DMS53 treated with DMSO at 0.1 percent for 48 hours (cell line): ENCODE results near the gene LRP2BP.
"Not testable (repeated sequence)": the region's sequence is repeated elsewhere in the genome, so short reads cannot be mapped to it uniquely, and the experiment has no call there.

Experiments
- DNase-seq: peaks from one replicate; lab custom pipeline; 2025; ENCODE audit not compliant: unreplicated experiment; lab: John Stamatoyannopoulos, UW

The LRP2BP gene

DNA sequence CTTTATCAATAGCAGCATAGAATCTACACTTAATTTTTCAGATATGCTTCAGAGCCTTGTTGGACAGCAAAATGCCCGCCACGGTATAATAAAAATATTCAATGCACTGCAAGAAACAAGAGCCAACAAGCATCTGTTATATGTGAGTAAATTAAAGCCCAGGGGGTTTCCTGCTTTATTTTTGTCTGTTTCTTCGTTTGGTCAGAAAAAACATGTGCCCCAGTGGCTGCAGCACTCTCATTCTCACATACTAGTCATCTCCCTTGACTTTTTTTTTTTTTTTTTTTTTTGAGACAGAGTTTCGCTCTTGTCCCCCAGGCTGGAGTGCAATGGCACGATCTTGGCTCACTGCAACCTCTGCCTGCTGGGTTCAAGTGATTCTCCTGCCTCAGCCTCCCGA, 33.2 kb downstream of the LRP2BP start:
- not testable (repeated sequence) for DNase-seq

DNA sequence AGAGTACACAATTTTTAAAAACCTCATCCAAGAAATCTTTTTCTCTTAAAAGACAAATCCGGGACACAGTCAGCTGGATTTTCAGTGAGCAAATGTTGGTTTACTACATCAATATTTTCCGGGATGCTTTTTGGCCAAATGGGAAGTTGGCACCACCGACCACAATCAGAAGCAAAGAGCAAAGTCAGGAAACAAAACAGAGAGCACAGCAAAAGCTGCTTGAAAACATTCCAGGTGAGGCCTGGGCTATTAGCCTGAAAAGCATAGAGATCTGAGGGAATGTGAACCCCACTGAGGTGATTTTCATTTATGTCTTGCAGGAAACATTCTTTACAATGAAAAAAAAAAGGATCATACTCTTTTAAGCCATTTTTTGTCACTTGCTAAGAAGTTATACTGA, 33.9 kb downstream of the LRP2BP start:
- no peak for DNase-seq

DNA sequence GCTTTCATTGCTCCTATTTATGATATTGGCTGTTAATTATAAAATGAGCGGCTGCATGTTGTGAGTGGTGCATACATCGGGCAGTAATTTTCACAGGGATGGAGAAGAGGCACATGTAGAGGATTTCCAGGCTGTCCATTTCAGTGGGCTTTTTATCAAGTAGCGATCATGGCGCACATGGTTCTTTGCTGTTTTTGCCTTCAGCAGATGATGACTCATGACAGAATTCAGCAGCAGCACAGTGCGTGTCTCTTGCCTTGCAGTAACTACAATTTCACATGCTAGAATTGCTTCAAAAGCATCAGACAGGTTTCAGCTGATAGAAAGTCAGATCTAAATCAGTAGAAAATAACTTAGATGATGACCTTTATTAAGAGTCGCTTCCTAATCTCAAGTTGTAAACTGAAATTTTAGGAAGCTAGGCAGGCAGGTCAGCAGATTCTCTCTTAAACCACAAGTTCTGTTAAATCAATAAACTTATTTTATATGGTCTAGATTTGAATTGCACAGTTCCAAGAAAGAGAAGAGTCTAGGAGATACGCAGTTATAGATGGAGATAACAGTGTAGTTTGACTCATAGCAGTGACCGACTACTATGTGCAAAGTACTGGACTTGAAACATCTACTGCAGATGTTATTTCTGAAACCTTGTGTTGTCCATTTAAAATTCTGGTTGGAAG, 35.8 kb downstream of the LRP2BP start:
- no peak for DNase-seq

DNA sequence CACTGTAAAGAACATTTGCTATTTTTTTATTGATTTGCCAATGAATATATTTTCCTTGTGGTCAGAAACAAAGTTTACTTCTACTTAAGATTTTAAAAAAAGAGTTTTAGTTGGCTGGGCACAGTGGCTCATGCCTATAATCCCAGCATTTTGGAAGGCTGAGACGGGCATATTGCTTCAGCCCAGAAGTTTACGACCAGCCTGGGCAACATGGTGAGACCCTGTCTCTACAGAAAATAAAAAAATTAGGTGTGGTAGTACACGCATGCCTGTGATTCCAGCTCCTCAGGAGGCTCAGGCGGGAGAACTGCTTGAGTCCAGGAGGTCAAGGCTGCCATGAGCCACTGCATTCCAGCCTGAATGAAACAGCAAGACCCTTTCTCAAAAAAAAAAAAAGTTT, 36.8 kb downstream of the LRP2BP start:
- no peak for DNase-seq

DNA sequence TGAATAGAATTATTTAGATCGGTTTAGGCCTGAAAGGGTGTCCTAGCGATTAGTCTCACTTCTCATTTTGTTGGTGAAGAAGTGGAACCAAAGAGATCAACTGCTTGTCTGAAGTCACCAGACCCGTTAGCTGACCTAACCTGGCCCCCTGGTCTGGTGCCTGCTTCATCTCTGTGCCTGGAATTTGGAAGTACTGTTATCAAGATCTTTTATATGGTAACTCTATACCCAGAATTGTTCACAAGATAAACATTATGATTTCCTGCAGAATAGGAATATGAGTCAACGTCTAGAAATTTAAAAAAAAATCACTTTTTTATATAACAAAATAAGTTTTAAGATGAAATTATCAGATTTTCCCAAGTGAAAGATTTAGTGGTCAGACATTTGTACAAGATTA, 37.2 kb downstream of the LRP2BP start:
- no peak for DNase-seq

DNA sequence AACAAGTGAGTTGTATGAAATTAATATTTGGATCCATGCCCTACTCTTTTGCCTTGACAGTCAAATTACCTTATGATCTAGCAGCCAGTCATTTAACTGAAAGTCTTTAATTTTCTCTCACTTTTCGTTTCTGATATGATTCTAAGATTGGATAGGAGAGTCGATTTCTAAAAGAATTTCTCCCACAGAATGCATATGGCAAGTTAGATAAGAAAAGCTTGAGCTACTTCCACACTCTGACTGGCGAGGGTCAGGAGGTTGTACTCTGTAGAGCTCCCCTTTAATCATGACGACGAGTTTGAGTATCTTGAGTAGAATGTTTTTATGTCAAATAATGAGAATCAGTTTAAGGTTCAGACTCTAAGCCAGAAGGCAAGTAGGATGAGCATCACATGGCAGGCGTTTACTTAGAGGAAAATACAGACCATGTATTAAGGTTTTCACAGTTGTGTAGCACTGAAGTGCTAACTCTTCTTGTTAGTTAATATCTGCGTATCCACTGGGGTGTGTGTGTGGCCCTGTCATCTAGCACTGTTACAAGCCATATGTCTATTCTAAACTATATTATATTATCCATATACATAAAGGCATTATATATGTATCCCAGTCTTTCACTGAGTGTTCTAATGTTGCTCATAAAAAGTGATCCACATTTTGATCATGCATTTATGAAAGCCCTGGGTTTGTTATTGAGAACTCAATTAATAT, 37.8 kb downstream of the LRP2BP start:
- no peak for DNase-seq

DNA sequence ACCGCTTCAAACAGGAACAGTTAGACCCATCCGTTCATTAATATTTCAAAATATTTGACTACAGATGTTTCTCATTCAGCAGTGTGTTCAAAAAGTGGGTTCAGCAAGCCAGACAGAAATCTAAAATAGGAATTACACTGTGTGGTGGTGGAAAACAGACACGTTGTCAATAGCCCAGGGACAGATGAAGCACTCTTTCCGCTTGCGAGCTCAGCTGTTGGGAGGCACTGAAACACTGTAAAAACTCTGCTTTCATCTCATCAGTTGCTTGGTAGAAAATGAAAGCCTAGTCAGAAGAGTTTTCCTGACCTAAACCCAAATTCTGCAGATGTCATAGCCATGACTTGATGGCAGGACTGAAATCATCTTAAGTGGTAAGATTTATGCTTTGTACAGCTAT, 38.5 kb downstream of the LRP2BP start:
- DNase-seq, result no peak

DNA sequence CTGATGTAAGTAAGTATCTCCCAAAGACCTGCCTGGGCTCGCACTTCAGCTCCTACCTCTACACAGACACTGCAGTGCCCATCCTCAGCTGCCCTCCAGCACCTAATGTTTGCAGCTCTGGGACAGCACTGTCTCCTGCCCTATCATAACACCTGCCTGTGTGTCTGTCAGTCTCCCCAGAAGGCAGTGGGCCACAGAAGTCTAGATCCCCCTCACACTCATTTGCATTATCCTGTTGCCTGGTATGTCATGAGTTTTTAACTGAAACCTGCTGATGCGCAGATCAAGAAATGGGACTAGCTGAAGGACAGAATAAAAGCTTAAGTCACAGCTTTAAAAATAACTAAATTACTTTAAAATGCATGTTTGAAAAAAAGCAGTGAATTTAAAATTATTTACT, 43.0 kb downstream of the LRP2BP start:
- DNase-seq, result no peak

DNA sequence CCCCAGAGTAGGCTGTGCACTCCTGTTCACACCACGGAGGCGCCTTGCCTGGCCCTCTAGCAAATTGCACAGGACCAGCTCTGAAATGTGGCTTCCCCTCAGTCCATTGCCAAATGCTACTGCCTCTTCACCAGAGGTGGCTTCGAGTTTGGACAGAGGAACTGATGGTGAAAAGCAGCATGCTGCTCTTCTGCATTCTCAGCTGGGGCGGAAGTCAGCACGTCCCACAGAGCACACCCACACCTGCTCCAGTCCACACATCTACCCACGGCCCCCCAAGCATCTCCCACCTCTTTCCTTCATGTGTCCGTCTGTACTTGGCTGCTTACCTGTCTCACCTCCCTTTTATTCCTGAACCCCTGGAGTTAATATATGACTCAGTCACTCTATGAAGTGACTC, 43.5 kb downstream of the LRP2BP start:
- DNase-seq, result no peak

DNA sequence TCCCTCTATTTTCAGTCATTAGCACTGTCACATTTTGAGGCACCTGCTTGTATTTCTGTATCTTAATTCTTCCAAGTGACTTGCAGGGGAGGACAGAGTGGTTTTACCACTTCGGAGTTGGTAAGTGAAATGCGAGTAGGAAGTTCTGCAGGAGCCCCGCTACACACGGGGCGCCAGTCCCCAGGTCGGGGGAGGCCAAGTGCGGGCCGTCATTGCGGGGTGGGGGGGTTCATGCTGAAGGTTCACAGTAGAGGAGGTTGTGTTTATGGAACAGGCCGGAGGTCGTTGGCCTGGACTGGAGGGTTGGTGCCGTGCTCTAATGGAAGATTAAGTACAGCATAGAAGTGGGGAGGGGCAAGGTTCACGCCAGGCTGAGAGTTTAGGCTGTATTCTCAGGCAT, 44.0 kb downstream of the LRP2BP start:
- DNase-seq, result no peak

DNA sequence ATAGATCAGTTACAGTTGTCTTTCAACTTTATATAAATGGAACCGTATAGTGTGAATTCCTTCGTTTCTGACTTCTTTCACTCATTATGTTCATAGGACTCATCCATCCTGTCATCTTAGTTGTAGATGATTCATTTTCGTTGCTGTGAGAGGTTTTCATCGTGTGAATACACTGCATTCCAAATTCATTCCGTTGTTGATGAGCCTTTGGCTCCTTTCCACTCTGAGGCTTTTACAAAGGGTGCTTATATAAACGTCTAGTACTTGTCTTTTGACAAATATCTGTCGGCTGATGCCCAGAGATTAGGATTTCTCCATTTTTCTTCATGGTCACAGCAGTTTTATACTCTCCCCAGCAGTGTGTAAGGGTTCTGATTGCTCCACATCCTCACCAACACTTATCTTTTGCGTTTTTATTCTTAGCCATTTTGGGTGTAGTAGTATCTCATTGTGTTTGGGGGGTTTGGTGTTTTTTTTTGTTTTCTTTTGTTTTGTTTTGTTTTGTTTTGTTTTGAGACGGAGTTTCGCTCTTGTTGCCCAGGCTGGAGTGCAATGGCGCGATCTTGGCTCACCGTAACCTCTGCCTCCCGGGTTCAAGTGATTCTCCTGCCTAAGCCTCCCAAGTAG, 48.6 kb downstream of the LRP2BP start:
- no peak for DNase-seq

DNA sequence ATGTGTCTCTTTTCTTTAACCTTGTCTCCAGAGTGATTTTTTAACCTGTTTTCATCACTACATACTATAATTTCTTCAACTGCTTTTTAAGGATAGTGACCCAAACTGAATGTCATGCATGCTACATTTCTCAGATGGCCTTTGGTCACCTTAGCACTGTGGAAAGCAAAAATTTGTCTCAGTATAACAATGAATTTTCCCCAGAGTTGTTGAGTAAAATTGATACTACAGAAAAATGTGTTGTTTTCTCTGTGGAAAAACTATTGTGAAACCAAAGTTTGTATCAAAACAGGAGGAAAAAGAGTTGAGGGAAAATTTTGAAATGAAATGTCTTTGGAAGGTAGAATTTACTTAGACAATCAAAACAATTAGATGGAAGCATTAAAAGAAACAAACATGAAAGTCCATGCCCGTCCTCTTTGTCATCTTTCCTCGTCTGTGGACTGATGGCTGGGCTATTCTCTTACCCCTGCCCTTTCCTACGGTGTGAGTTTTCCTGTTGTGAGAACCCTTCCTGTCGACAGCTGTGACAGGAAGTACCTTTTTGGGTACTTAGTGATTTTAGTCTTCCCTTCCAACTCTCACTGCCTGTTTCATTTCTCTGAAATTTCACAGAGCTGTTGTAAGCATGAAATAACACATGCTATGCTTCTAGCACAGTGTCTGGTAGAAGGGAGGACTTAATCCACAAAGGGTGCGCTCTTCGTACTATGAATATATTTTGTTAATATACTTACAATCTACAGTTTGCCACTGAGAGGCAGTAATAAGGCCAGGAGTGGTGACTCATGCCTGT, 50.8 kb downstream of the LRP2BP start:
- no peak for DNase-seq

DNA sequence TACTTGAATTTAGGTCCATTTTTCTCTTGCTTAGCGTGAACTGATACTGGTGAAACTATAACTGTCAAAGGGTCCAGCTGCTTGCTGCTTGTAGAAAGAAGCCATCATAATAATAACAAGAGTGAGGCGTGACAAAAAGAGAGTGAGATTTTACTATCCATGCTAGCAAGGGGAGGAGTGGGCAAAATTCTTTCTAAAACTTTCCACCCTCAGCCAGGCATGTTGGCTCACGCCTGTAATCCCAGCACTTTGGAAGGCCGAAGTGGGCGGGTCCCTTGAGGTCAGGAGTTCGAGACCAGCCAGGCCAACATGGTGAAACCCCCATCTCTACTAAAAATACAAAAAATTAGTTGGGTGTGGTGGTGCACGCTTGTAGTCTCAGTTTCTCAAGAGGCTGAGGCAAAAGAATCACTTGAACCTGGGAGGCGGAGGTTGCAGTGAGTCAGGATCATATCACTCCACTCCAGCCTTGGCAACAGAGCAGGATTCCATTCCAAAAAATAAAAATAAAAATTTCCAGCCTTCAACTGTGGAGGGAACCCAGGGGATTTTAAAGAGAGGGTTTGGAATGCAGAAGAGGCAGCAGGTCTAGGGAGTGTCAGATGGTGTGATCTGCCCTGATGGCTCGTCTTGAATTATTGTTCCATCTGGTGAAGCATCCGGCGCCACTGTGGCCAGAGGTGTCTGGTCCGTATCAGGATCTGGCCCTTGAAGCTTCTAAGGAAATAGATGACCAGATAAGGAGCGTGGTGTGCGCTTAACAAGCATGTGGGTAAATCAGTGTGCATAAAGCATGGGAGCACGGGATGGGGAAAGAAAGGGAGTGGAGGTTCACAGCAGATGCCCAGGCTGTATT, 51.8 kb downstream of the LRP2BP start:
- DNase-seq, result no peak

DNA sequence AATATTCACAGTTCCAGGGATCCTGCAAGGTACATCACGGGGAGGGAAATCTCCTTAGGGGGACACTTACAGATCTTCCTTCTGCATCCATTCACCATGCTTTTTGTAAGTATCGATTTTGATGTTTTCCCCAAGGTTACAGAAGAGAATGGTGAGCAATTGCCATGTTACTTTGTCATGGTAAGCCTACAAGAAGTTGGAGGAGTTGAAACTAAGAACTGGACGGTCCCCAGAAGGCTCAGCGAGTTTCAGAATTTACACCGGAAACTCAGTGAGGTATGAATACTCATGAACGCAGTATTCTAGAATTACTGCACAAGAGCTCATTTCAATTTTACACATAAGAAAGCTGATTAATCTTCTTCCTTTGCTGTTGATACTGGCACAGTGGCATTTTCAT, 53.9 kb downstream of the LRP2BP start:
- no peak for DNase-seq

DNA sequence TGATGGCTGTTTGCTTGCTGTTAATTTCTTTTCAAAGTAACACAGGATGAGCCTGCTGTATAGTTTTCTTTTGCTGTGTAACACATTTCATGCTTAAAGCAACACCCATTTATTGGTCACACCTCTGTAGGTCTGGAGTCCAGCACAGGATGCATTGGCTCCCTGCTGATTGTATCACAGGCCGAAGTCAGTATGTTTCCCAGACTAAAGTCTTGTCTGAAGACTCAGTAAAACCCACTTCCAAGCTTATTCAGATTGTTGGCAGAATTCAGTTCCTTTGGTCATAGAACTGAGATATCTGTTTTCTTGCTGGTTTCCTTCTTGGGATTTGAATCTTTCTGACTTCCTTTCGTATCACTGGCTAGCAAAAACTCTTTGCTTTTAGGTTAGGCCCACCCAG, 54.3 kb downstream of the LRP2BP start:
- no peak for DNase-seq

DNA sequence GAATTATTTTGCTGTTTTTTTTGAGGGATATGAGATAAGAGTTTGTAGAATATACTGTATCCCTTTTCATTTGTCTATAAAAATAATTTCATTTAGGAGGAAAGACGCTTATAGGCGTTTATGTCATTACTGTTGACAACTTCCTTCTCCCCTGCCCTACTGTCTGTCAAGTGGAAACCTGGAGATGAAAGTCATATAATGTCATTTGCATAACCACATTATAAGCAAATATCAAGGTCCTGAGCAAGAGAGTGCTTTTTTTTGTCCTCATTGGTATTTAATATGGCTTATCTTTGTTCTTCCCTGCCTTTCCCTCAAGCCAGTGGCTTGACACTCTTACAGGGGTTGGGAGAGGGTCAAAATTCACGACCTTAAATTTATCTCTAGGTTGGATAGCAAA, 55.8 kb downstream of the LRP2BP start:
- no peak for DNase-seq

DNA sequence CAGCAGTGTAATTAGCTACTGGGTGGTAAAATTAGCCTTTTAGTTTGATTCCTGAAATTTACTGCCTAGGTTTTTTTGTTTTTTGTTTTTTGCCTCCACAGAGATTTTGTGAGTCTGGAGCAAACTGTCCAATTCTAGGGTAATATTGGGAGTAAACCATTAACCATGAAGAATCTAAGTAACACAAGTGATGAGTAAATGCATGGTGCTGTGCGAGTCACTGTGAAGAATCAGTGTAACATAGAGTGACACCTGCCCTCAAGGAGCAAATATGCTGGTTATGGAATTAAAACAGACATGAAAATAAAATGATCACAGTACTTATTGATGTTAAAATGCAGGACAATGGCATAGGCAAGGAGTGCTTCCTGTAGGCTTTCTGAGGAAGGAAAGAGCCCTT, 60.1 kb downstream of the LRP2BP start:
- DNase-seq, result no peak

DNA sequence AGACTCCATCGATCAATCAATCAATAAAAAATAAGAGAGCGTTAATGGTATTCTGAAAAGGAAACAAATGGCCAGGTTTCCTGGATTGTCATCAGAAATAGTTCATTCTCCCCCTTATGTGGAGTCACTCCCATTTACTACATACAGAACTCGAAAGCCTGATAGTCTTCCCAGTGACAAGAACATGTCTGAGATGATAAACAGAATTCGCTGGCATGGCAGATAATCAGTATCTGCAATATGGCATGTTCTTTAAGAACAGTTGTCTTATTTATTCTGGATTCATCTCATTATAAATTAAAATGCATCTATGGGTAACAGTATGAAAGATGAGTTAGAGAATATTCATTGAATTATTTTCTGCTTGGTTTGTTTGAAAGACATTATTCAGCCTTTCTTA, 61.4 kb downstream of the LRP2BP start:
- DNase-seq, result no peak

DNA sequence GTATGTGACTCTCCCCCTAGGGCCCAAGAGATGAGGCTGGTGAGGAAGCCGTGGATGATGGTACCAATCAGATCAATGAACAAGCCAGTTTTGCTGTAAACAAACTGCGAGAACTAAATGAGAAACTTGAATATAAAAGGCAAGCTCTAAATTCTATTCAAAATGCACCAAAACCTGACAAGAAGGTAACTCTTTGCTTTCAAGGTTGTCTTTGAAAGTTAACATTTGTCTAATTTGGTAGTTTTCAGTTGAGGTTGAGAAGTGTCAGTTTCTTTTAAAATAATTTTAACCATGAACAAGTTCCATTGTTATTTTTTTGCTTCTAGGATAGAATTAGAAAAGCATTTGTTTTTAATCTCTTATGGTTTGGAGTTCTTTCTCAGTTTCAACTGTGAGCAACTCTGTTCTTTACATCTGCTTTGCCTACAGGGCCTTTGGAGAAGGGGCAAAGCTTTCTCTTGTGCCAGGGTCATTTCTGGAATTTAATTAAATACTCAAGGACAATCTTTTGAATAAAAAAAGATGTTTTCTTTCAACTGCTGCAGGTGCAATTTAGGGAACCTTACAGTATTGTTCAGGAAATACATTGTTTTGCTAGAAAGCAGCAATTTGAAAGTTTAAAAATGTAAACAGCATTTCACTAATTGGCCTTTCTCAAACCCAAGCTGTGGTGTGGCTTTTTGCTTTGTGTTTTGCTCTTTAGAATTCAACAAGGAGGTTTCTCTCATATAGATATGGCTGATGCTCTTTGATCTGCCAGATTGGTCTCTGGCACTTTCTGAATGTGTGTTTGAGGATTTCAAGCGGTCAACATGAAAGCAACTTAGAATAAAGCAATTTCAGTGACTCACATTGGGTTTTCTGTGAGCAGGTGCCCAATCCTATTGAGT, 62.9 kb downstream of the LRP2BP start:
- DNase-seq, result no peak
